Loucy (cell line): ENCODE results near the gene FBXL2.

Experiments used
- H2AFZ ChIP-seq: fragments of 200-600 bp; sonication (generic); 2 replicates; pipeline ENCODE4 v1.6.0; 2016; ENCODE audit warnings: antibody characterized with exemption, mild to moderate bottlenecking, low read length, moderate library complexity
- H3F3A ChIP-seq: fragments of 200-600 bp; 2 replicates; pipeline ENCODE4 v1.6.0; 2016; ENCODE audit warnings: antibody characterized with exemption, low read depth, mild to moderate bottlenecking
- H3K27me3 ChIP-seq: fragments of 200-600 bp; sonication (generic); 2 replicates; pipeline ENCODE4 v1.6.1; 2014; ENCODE audit warnings: low read length, mild to moderate bottlenecking; ENCODE audit not compliant: insufficient read depth, poor library complexity, severe bottlenecking
- H3K36me3 ChIP-seq: fragments of 200-600 bp; sonication (generic); 2 replicates; pipeline ENCODE4 v1.6.1; 2016; ENCODE audit warnings: low read length; ENCODE audit not compliant: insufficient read depth
- H3K4me1 ChIP-seq: fragments of 200-600 bp; sonication (generic); 2 replicates; pipeline ENCODE4 v1.5.1; 2014; ENCODE audit warnings: low read length, mild to moderate bottlenecking; ENCODE audit not compliant: insufficient read depth, poor library complexity, severe bottlenecking
- H3K4me2 ChIP-seq: fragments of 200-600 bp; sonication (generic); 2 replicates; pipeline ENCODE4 v1.6.0; 2014; ENCODE audit warnings: antibody characterized with exemption, low read length, low read depth, mild to moderate bottlenecking; ENCODE audit not compliant: poor library complexity, severe bottlenecking
- H3K4me3 ChIP-seq: fragments of 200-600 bp; sonication (generic); 2 replicates; pipeline ENCODE4 v1.5.1; 2014; ENCODE audit warnings: low read length, mild to moderate bottlenecking, mixed read lengths; ENCODE audit not compliant: poor library complexity, severe bottlenecking
- H3K79me2 ChIP-seq: fragments of 200-600 bp; sonication (generic); 2 replicates; pipeline ENCODE4 v1.6.1; 2014; ENCODE audit warnings: low read length; ENCODE audit not compliant: insufficient read depth
- H3K9ac ChIP-seq: fragments of 200-600 bp; sonication (generic); 2 replicates; pipeline ENCODE4 v1.6.0; 2014; ENCODE audit warnings: mild to moderate bottlenecking, low read depth, low read length, moderate library complexity; ENCODE audit not compliant: poor library complexity, severe bottlenecking
- H3K9me2 ChIP-seq: fragments of 200-600 bp; sonication (generic); replicated peaks from 2 replicates; pipeline ENCODE4 v1.6.1; 2016; ENCODE audit warnings: low read depth, low read length, mixed read lengths
- H3K9me3 ChIP-seq: fragments of 200-600 bp; sonication (generic); 2 replicates; pipeline ENCODE4 v1.6.1; 2014; ENCODE audit warnings: mild to moderate bottlenecking, antibody characterized with exemption, low read length, low read depth; ENCODE audit not compliant: insufficient read depth
- H4K20me1 ChIP-seq: fragments of 200-600 bp; sonication (generic); 2 replicates; pipeline ENCODE4 v1.6.0; 2014; ENCODE audit warnings: antibody characterized with exemption, low read length, mild to moderate bottlenecking; ENCODE audit not compliant: insufficient read depth, poor library complexity, severe bottlenecking
- CTCF ChIP-seq: fragments of 200-600 bp; sonication (generic); conservative IDR thresholded peaks from 2 replicates; pipeline ENCODE4 v1.5.1; 2014; ENCODE audit warnings: mild to moderate bottlenecking, antibody characterized with exemption, low read length
- EZH2phosphoT487 ChIP-seq: fragments of 200-600 bp; IDR thresholded peaks from 2 replicates; pipeline ENCODE4 v1.6.1; 2018; ENCODE audit warnings: antibody characterized with exemption, mild to moderate bottlenecking, moderate library complexity, borderline replicate concordance

Gene FBXL2

DNA sequence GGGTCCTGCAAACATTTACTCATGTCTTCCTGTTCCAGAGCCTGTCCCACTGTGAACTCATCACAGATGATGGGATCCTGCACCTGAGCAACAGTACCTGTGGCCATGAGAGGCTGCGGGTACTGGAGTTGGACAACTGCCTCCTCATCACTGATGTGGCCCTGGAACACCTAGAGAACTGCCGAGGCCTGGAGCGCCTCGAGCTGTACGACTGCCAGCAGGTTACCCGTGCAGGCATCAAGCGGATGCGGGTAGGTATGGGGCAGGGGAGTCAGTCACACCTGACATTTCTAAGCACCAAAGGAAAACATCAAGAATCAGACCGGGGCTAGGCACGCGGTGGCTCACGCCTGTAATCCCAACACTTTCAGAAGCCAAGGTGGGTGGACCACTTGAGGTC, 106.7 kb downstream of the FBXL2 start:
- H3F3A ChIP-seq, result no peaks in the 10 kb centered on the region
- no peaks in the 10 kb centered on the region for H3K9me3 ChIP-seq
- H3K79me2 ChIP-seq, result no peaks in the 10 kb centered on the region
- H3K4me1 ChIP-seq, result peaks cover 9% of the 10 kb centered on the region
- H3K9me2 ChIP-seq, result no peaks in the 10 kb centered on the region
- no peak overlapping the region for H2AFZ ChIP-seq
- no peak overlapping the region for H3K4me2 ChIP-seq
- H3K4me3 ChIP-seq, result no peak overlapping the region
- no peak for TF ChIP-seq EZH2phosphoT487
- TF ChIP-seq CTCF, result no peak
- no peak overlapping the region for H3K9ac ChIP-seq
- peaks cover 16% of the 10 kb centered on the region; the same call in 1 of the 2 replicates for H3K36me3 ChIP-seq
- H3K27me3 ChIP-seq, result no peaks in the 10 kb centered on the region
- H4K20me1 ChIP-seq, result no peaks in the 10 kb centered on the region

DNA sequence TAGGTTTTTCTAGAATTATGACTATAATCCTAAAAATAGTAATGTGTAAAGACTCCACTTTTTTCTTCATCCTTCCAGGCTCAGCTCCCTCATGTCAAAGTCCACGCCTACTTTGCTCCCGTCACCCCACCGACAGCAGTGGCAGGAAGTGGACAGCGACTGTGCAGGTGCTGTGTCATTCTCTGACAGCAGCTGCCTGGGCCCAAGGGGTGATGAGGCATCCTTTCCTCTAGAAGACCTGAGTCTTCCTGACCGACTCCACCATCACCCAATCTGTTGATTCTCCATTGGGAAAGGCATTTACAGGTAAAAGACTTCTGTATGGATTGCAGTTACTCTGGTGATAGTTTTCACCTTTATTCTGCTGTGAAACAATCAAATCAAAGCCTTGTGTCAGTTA, 108.2 kb downstream of the FBXL2 start:
- Histone ChIP-seq H3F3A (no peaks in the 10 kb centered on the region), H3K4me2 (no peak overlapping the region), H4K20me1 (no peaks in the 10 kb centered on the region), H3K9me2 (no peaks in the 10 kb centered on the region), H3K9me3 (no peaks in the 10 kb centered on the region), H3K27me3 (no peaks in the 10 kb centered on the region), H3K4me3 (no peak overlapping the region), H3K9ac (no peak overlapping the region), H3K4me1 (peaks cover 9% of the 10 kb centered on the region), H3K79me2 (no peaks in the 10 kb centered on the region), H2AFZ (no peak overlapping the region), H3K36me3 (peaks cover 31% of the 10 kb centered on the region; the same call in 1 of the 2 replicates)
- TF ChIP-seq EZH2phosphoT487 (no peak), CTCF (no peak)

DNA sequence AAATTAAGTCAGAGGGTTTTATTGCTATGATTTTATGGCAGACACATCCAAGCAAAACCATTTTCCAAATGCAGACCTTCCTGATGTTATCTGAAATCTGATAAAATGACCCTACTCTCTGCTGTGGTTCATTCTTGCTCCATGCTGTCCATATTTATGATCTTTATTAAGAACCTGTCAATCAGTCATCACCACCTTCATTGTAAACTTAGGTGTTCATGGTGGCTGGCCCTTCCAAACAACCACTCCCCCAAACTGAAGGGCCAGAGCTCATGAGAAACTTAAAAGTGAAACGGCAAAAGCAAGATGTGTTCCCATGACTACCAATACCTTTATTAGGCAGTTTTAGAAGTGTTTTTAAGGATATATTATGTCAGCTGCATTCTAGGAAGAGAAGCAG, 109.4 kb downstream of the FBXL2 start:
- H3K9ac ChIP-seq, result no peak overlapping the region
- H3K4me3 ChIP-seq, result no peak overlapping the region
- H3K79me2 ChIP-seq, result no peaks in the 10 kb centered on the region
- H3F3A ChIP-seq, result no peaks in the 10 kb centered on the region
- no peak for TF ChIP-seq CTCF
- H3K36me3 ChIP-seq, result peaks cover 43% of the 10 kb centered on the region; the same call in 1 of the 2 replicates
- H2AFZ ChIP-seq, result no peak overlapping the region
- peaks cover 9% of the 10 kb centered on the region for H3K4me1 ChIP-seq
- no peaks in the 10 kb centered on the region for H4K20me1 ChIP-seq
- H3K27me3 ChIP-seq, result no peaks in the 10 kb centered on the region
- no peaks in the 10 kb centered on the region for H3K9me2 ChIP-seq
- H3K9me3 ChIP-seq, result no peaks in the 10 kb centered on the region
- H3K4me2 ChIP-seq, result no peak overlapping the region
